ENCODE data around the gene SYT1. TPM values are rescaled to one million over a fixed set of nuclear protein-coding genes. Genes with fewer than 3 reads are reported as not detected.

SYT1 gene
- total RNA-seq, 2 experiments from 2014 or later = not detected

DNA sequence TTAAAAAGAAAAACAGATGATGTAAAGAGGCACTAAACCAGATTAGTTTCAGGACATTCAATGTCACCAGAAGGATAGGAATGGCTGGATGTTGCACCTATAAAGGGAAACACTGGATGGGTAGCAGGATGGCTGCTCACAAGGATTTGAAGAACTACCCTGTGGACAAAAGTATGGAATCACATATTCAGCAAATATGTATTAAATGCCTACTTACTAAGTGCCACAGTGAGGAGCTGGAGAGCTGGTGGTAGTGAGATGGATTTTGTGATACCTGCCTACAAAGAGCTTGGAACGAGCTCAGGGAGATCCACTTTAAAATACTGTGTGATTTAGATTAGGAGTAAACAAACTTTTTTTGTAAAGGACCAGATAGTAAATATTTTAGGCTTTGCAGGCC lies 510.0 kb downstream of the SYT1 start:
- CTCF ChIA-PET = no interaction called here
- POLR2A ChIA-PET = no interaction called here

DNA sequence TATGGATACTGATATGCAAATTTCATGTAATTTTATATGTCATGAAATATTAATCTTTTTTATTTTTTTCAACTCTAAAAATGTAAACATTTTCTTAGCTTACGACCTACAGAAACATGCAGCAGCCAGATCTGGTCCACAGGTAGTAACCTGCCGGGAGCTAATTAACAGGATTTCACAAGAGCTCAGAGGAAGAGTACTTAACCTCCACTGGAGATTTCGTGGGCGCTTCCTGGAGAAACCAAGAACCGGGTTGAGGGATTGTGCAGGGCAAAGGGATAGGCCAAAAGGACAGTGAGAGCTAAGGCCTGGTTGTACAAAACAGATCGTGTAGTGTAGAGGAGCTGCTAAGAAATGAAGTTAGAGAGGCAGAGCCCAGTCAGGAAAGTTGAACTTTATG lies 510.5 kb downstream of the SYT1 start:
- POLR2A ChIA-PET = no interaction called here

DNA sequence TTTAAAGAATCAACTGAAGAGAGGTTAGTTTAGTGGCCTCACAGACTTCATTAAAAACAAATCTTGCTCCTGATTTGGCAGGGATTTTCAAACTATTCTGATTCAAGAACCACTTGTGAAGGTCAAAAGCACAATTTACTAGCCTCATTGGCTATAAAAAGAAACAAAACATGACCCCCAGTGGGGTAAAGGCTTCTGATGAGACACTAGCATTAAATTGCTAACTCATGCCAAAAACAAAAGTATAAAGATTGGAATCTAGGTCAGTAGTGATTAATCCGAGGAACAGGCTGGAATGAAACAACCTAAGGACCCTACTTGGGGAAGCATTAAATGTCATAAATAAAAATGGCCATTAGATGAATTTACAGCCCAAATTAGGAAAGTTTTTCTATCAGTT lies 513.9 kb downstream of the SYT1 start:
- ChIA-PET CTCF (no interaction called here), POLR2A (no interaction called here)

More for the DNA sequence above, 510.5 kb downstream of the SYT1 start:
- CTCF ChIA-PET = no interaction called here

GRCh38 chr12:79380402-79380801 lies 515.8 kb downstream of the SYT1 start:
- CTCF ChIA-PET = interaction anchor here (0.6 kb wide), 1 partner anchor 261 kb away, joined by 4 read pairs; no protein-coding TSS in a partner anchor
- POLR2A ChIA-PET = no interaction called here

DNA sequence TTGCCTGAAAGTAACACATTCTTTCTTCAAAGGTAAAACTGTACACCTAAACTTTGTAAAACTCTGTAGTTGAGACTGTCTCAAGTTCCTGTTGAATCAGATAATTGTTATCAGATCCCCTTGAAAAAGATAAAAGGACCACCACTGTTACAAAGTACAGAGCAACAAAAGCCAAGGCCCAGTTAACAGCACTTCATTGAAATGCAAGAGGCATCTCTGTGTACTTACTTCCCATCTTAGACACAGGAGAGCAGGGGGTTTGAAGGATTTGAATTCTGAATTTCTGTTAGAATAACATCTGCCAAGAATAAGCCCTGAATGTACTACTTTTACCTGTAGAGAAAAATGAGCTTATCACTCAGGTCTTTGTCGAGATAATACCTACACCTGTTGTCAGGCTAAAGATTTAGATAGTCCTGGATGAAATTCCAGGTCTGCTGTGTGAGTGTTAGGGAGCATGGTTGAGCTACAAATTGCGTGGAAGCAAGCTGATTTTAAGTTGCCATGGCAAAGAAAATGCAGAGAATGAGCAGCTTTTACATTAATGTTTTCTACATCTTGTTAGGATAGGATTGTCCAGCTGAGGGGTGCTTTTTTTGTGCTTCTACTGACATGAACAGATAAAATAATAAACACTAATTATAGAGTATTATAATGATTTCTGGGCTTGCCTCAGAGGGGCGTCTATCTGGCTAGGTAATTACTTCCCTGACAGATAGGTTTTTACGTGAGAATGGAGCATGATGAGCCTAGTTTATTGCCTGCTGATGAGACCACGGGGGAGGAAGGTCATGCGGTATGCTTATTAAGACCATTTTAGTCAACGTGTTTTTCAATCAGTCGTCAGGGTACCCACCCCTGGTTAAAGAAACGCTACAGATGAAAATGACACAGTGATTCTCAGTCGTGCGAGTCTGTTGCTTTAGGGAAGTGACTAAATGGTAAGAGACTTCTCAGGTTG lies 517.0 kb downstream of the SYT1 start:
- ChIA-PET CTCF (no interaction called here), POLR2A (no interaction called here)

GRCh38 chr12:79384551-79384950 lies 520.0 kb downstream of the SYT1 start:
- CTCF ChIA-PET = no interaction called here

DNA sequence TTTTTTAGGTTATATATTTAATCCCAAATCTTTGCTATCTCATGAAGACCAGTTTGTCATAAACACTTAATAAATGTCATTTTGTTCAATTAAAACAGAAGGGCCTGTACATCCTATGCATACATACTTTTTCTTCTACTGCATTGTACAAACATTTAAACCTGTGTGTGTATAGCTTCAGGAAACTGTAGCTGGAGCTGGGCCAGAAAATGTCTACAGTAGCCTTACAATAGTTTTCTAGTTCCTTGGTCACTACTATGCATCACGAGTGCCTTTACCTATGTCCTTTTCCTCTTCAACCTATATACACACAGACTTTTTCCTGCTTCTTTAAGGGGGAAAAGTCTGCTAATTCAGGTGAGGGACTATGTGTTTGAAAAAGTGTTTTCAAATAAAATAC lies 523.4 kb downstream of the SYT1 start:
- ChIA-PET POLR2A (no interaction called here), CTCF (no interaction called here)

More at GRCh38 chr12:79384551-79384950, 520.0 kb downstream of the SYT1 start:
- POLR2A ChIA-PET = no interaction called here

DNA sequence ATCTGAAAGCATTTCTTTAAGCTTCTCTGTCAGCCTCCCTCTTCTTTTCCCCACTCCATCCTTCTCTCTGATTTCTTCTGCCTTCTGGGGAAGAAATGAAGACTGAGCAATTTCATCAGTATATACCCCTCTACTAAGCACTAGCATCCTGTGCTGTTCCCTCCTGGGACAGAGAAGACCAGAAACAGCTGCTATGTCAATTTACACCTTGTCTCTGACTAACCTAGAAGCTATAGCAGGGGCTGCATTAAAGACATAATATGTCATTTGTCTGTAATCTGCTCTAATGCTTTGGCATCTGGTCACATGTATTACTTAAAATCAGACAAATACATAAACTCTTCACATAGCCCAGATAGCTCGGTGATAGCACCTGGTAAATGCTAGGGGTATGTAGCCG lies 529.3 kb downstream of the SYT1 start:
- POLR2A ChIA-PET = no interaction called here
- CTCF ChIA-PET = no interaction called here

DNA sequence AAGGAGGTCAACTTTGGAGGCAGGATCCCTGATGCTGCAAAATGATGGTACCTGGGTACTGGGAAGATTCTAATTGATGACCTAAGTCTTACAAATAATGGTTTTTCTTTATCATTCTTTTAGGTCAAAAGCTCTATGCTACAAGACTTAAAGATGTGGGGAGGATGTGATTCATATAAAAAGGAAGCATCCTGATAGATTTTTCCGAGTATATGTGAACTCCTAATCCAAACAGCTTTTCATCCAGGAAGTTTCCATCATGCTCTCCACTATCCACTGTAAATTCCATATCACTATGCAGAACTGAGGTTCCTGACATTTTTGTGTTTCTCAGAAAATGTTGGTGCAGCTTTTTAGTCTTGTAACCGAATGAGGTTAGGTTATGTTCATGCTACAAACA lies 533.0 kb downstream of the SYT1 start:
- CTCF ChIA-PET = no interaction called here
- POLR2A ChIA-PET = no interaction called here

DNA sequence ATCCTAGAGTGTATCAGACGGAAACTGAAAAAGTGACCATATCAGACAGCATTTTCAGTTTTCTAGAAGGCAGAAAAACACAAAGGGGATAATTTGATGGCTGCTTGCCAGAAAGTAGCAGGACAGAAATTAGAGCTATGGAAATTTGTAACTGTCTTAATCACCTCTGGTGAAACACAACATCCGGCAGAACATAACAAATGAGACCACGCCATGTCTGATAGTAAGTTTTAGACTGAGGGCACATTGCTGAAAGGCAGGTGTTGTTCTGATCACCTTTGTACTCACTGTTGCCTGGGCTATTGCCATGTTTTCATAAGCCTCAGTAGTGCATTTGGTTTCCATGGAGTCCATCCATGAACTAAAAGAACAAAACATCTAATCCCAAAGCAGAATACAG lies 535.9 kb downstream of the SYT1 start:
- CTCF ChIA-PET = no interaction called here
- POLR2A ChIA-PET = no interaction called here

- POLR2A ChIA-PET = no interaction called here
- CTCF ChIA-PET = no interaction called here
Observed at GRCh38 chr12:79402606-79403005, 538.0 kb downstream of the SYT1 start.

- POLR2A ChIA-PET = no interaction called here
Observed at GRCh38 chr12:79406993-79407392, 542.4 kb downstream of the SYT1 start.

GRCh38 chr12:79407671-79408622 lies 543.4 kb downstream of the SYT1 start:
- CTCF ChIA-PET = no interaction called here
- POLR2A ChIA-PET = no interaction called here

More at GRCh38 chr12:79406993-79407392, 542.4 kb downstream of the SYT1 start:
- CTCF ChIA-PET = no interaction called here

DNA sequence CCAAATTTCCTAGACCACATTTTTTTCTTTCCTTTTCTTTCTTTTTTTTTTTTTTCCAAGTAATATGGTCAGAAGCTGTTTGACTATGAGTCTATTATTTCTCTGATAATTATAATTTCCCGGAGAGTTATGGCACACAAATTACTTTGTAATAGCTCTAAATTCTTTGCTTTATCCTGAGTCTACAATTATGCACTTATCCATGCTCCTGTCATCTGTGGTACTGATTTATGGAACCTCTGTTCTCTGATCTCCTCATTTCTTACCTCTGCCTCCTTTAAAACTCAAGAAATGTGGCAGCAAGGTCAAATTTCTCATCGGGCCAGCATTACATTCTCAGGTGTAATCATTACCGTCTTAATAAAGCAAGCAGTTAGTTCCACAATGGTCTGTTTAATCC lies 544.1 kb downstream of the SYT1 start:
- ChIA-PET CTCF (no interaction called here), POLR2A (no interaction called here)

- POLR2A ChIA-PET = no interaction called here
Observed at GRCh38 chr12:79409562-79409961, 545.0 kb downstream of the SYT1 start.

DNA sequence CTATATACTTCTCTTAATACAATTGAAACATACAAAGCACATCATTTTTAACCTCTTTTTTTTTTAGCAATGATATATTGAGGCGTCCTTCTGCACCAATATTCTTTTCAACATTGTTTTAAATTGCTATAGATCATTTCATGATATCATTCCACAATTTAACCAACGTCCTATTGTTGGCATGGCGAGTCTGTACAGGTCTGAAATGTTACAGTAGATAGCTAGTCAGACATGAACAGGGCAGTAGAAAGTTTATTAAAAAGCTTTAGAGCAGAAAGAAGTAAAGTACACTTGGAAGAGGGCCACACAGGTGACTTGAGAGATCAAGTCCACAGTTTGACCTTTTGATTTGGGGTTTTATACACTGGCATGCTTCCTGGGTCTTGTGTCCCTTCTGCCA lies 547.2 kb downstream of the SYT1 start:
- ChIA-PET CTCF (no interaction called here), POLR2A (no interaction called here)

More at GRCh38 chr12:79409562-79409961, 545.0 kb downstream of the SYT1 start:
- CTCF ChIA-PET = no interaction called here

- CTCF ChIA-PET = no interaction called here
- POLR2A ChIA-PET = no interaction called here
Observed at GRCh38 chr12:79413796-79414195, 549.2 kb downstream of the SYT1 start.

DNA sequence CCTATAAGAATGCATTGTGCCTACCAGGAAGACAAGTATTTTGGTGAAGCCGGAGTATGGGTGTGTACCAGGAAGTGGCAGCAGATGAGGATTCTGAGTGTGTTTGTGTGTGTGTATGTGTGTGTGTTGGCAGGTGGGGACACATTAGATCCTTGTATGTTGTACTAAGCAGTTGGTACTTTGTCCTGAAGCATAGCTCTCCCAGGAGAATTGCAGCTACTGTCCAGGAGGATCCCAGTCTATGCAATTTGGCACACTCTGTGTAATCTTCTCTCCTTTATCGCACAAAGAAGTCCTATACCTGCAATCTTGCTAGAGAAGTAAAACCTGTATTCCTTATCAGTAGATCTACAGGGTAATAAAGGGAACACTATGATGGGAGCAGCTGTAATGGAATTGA lies 549.7 kb downstream of the SYT1 start:
- ChIA-PET CTCF (no interaction called here), POLR2A (no interaction called here)

- ChIA-PET CTCF (no interaction called here), POLR2A (no interaction called here)
Observed at GRCh38 chr12:79415321-79415720, 550.7 kb downstream of the SYT1 start.

DNA sequence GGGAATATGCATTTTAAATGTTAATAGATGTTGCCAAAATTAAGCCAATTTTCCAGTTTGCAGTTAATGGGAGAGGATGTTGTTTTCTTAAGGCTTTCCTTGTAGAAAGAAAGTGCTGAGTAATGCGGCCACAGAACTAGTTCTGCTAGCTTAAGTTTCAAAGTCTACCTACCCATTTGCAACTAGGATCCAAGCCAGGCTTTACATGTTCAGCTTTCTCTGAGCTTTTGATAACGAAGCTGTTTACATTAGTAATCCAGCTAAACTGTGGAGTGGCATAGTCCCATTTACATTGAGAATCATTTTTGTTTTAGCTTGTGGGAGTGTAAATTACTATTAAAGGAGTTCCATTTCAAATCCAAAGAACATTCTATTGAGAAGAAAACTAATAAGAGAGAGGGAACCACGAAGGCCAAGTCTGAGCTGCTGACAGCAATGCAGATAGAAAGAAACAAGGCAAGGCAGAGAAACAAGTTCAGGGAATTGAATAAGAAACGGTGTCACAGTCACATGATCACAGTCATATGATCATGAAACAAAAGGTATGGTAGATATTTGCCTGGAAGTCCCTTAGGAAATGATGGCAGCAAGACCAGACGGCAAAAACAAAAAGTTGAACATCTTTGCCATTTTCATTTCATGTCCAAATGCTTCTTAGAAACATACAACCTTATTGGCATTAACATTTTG lies 551.3 kb downstream of the SYT1 start:
- CTCF ChIA-PET = no interaction called here
- POLR2A ChIA-PET = no interaction called here
